ENCODE measurements around the gene CUL9. TPM values are rescaled to one million over a fixed set of nuclear protein-coding genes. Genes with fewer than 3 reads are reported as not detected.

Gene CUL9
- total and polyA plus RNA-seq, 3 donors from 2014 or later = 90.6 to 110 (median 101) TPM

- intact Hi-C loops (cut with DNase I; ENCODE audit: low total_unique reads) = loop anchor here (10.0 kb wide), 1 partner anchor 242 kb away; no protein-coding TSS in a partner anchor
- H3K4me3 ChIP-seq = no peak overlapping the region
- WGBS, 2 donors = 89 to 92% methylated on average over 8 of the region's 8 CpGs
- no peak overlapping the region for H3K27ac ChIP-seq
- TF ChIP-seq CTCF (IDR thresholded peaks at IDR 0.05) (no peak), POLR2A (IDR thresholded peaks at IDR 0.05) (no peak)
- peaks cover 9% of the 10 kb centered on the region for H3K4me1 ChIP-seq
- H3K9me3 ChIP-seq = no peaks in the 10 kb centered on the region
- no peaks in the 10 kb centered on the region for H3K27me3 ChIP-seq
- no peaks in the 10 kb centered on the region for H3K36me3 ChIP-seq (ENCODE audit: low read depth, missing control alignments)
- no peak for DNase-seq
These were observed 35.0 kb upstream of the CUL9 start for GRCh38 chr6:43146709-43147688.

GRCh38 chr6:43147691-43148477, 34.1 kb upstream of the CUL9 start:
- Histone ChIP-seq H3K27ac (no peak overlapping the region), H3K36me3 (ENCODE audit: low read depth, missing control alignments) (no peaks in the 10 kb centered on the region), H3K27me3 (no peaks in the 10 kb centered on the region), H3K4me3 (no peak overlapping the region), H3K4me1 (peaks cover 8% of the 10 kb centered on the region), H3K9me3 (no peaks in the 10 kb centered on the region)
- no peak for DNase-seq
- no peak for TF ChIP-seq CTCF (IDR thresholded peaks at IDR 0.05)
- whole genome bisulfite sequencing, 2 donors = 92 to 94% methylated on average over 6 of the region's 6 CpGs
- intact Hi-C loops (cut with DNase I; ENCODE audit: low total_unique reads) = loop anchor here (10.0 kb wide), 1 partner anchor 243 kb away; no protein-coding TSS in a partner anchor

- H3K27ac ChIP-seq = no peak overlapping the region
- H3K4me3 ChIP-seq = no peak overlapping the region
- TF ChIP-seq CTCF (IDR thresholded peaks at IDR 0.05) (no peak), POLR2A (IDR thresholded peaks at IDR 0.05) (no peak)
- no peaks in the 10 kb centered on the region for H3K36me3 ChIP-seq (ENCODE audit: low read depth, missing control alignments)
- DNase-seq = no peak
- intact Hi-C loops (cut with DNase I; ENCODE audit: low total_unique reads) = loop anchor here (10.0 kb wide), 1 partner anchor 244 kb away; no protein-coding TSS in a partner anchor
- H3K9me3 ChIP-seq = no peaks in the 10 kb centered on the region
- H3K4me1 ChIP-seq = no peaks in the 10 kb centered on the region
- H3K27me3 ChIP-seq = no peaks in the 10 kb centered on the region
- WGBS, 2 donors = 94 to 96% methylated on average over 1 of the region's 1 CpG
These were observed 32.7 kb upstream of the CUL9 start for GRCh38 chr6:43149265-43149664.

GRCh38 chr6:43150051-43150751, 31.8 kb upstream of the CUL9 start:
- DNase-seq = no peak
- WGBS, 2 donors = 64 to 75% methylated on average over 7 of the region's 7 CpGs
- intact Hi-C loops (cut with DNase I; ENCODE audit: low total_unique reads) = no loop called here
- Histone ChIP-seq H3K9me3 (no peaks in the 10 kb centered on the region), H3K27ac (no peak overlapping the region), H3K27me3 (no peaks in the 10 kb centered on the region), H3K4me1 (no peaks in the 10 kb centered on the region), H3K36me3 (ENCODE audit: low read depth, missing control alignments) (no peaks in the 10 kb centered on the region), H3K4me3 (no peak overlapping the region)
- TF ChIP-seq CTCF (IDR thresholded peaks at IDR 0.05) (no peak), POLR2A (IDR thresholded peaks at IDR 0.05) (no peak)

Measured in testis (tissue), 3 donors.